ENCODE measurements around the gene UPF1. TPM values are rescaled to one million over a fixed set of nuclear protein-coding genes. Genes with fewer than 3 reads are reported as not detected.

Gene UPF1
- total and polyA plus RNA-seq, 8 donors = 26.3 to 54.4 (median 37.5) TPM

GRCh38 chr19:18785179-18786124, 46.3 kb upstream of the UPF1 start:
- H3K4me3 ChIP-seq = peak overlapping the region in 1 of 4 donors; percentile 29
- no peak overlapping the region for H3K27ac ChIP-seq
- intact Hi-C loops (cut with DNase I) = no loop called here
- DNase-seq (peak; percentile 62 to 90 (median 84)), FAIRE-seq (no peak), ATAC-seq (peak; percentile 76 to 91 (median 86))
- no peaks in the 10 kb centered on the region for H3K36me3 ChIP-seq
- WGBS, 2 donors = 7 to 11% methylated on average over 59 to 65 of the region's 65 CpGs
- no peaks in the 10 kb centered on the region for H3K4me1 ChIP-seq
- peaks cover 0 to 14% (median 8%) of the 10 kb centered on the region in 4 donors for H3K27me3 ChIP-seq
- no peaks in the 10 kb centered on the region for H3K9me3 ChIP-seq
- TF ChIP-seq CTCF (IDR thresholded peaks at IDR 0.05) = no peak

- TF ChIP-seq CTCF (IDR thresholded peaks at IDR 0.05) = no peak
- Histone ChIP-seq H3K27ac (no peak overlapping the region), H3K4me1 (no peaks in the 10 kb centered on the region), H3K27me3 (peaks cover 0 to 24% (median 8%) of the 10 kb centered on the region in 4 donors), H3K36me3 (no peaks in the 10 kb centered on the region), H3K9me3 (no peaks in the 10 kb centered on the region), H3K4me3 (no peak overlapping the region)
- FAIRE-seq (no peak), DNase-seq (peak in 1 of 6 donors; percentile 69), ATAC-seq (no peak)
- intact Hi-C loops (cut with DNase I) = no loop called here
- 5 to 6% methylated on average over 58 to 68 of the region's 68 CpGs for WGBS, 2 donors
These were observed 43.0 kb upstream of the UPF1 start for GRCh38 chr19:18788529-18789421.

GRCh38 chr19:18789422-18789869, 42.3 kb upstream of the UPF1 start:
- Histone ChIP-seq H3K9me3 (no peaks in the 10 kb centered on the region), H3K27ac (no peak overlapping the region), H3K4me1 (no peaks in the 10 kb centered on the region), H3K4me3 (peak overlapping the region in 2 of 4 donors; percentile 21 to 35), H3K36me3 (no peaks in the 10 kb centered on the region), H3K27me3 (peaks cover 0 to 24% (median 8%) of the 10 kb centered on the region in 4 donors)
- no peak for TF ChIP-seq CTCF (IDR thresholded peaks at IDR 0.05)
- ATAC-seq = no peak
- DNase-seq = peak in 1 of 6 donors; percentile 76
- 5 to 6% methylated on average over 33 to 38 of the region's 38 CpGs for WGBS, 2 donors
- no peak for FAIRE-seq
- intact Hi-C loops (cut with DNase I) = no loop called here

- ATAC-seq (peak in 3 of 4 donors; percentile 4 to 38 (median 23)), DNase-seq (no peak), FAIRE-seq (no peak)
- Histone ChIP-seq H3K4me3 (peak overlapping the region in 2 of 4 donors; percentile 21 to 35), H3K36me3 (no peaks in the 10 kb centered on the region), H3K4me1 (no peaks in the 10 kb centered on the region), H3K9me3 (no peaks in the 10 kb centered on the region), H3K27ac (no peak overlapping the region), H3K27me3 (peaks cover 0 to 24% (median 8%) of the 10 kb centered on the region in 4 donors)
- intact Hi-C loops (cut with DNase I) = no loop called here
- WGBS, 2 donors = 2% methylated on average over 34 to 52 of the region's 65 CpGs
- no peak for TF ChIP-seq CTCF (IDR thresholded peaks at IDR 0.05)
These were observed 41.7 kb upstream of the UPF1 start for GRCh38 chr19:18789883-18790565.

All from pancreas (tissue), 10 donors.